K562 (cell line): ENCODE measurements around the gene PODXL. TPM values are rescaled to one million over a fixed set of nuclear protein-coding genes. Genes with fewer than 3 reads are reported as not detected.

Experiments
- BRD9 ChIP-seq: fragments of 450-650 bp; IDR thresholded peaks from 2 replicates; pipeline ENCODE4 v1.6.1; 2018; ENCODE audit warnings: low read depth; ENCODE audit not compliant: partially characterized antibody
- CBX8 ChIP-seq: fragments of 200-600 bp; sonication (generic); IDR thresholded peaks from 2 replicates; pipeline ENCODE4 v1.6.1; 2012; ENCODE audit warnings: borderline replicate concordance, mixed run types, low read depth, mild to moderate bottlenecking, moderate library complexity, mixed read lengths, low read length, control low read depth, inconsistent platforms; ENCODE audit not compliant: poor library complexity, severe bottlenecking; ENCODE audit errors: extremely low read depth
- CHD2 ChIP-seq: IDR thresholded peaks from 2 replicates; pipeline ENCODE4 v1.6.1; 2011; ENCODE audit warnings: low read depth, low read length
- HNRNPL ChIP-seq: fragments of 200-400 bp; formaldehyde crosslinking; IDR thresholded peaks from 2 replicates; pipeline ENCODE4 v1.6.1; 2017; ENCODE audit warnings: low read depth, mild to moderate bottlenecking, low read length
- KLF6 ChIP-seq: fragments of 250-450 bp; sonication (Bioruptor Pico); IDR thresholded peaks from 2 replicates; pipeline ENCODE4 v1.4.0; 2020; ENCODE audit warnings: mild to moderate bottlenecking, moderate library complexity, borderline replicate concordance
- NR3C1 ChIP-seq: sonication (generic); formaldehyde crosslinking; IDR thresholded peaks from 2 replicates; pipeline ENCODE4 v1.8.1; 2022; ENCODE audit warnings: missing genetic modification reagents
- RBM14 ChIP-seq: fragments of 200-400 bp; formaldehyde crosslinking; IDR thresholded peaks from 2 replicates; pipeline ENCODE4 v1.6.1; 2018; ENCODE audit warnings: low read depth, mild to moderate bottlenecking, low read length, moderate library complexity, borderline replicate concordance; ENCODE audit not compliant: insufficient read depth
- U2AF2 ChIP-seq: fragments of 200-400 bp; formaldehyde crosslinking; optimal IDR thresholded peaks from 2 replicates; pipeline ENCODE3; 2017; ENCODE audit warnings: low read depth, mild to moderate bottlenecking, low read length
- ZFP30 ChIP-seq: fragments of 250-450 bp; sonication (Bioruptor Pico); IDR thresholded peaks from 2 replicates; pipeline ENCODE4 v1.8.0; 2022; ENCODE audit warnings: moderate library complexity, mild to moderate bottlenecking, inconsistent platforms, borderline replicate concordance
- ZNF134 ChIP-seq: fragments of 250-450 bp; sonication (Bioruptor Pico); conservative IDR thresholded peaks from 2 replicates; pipeline ENCODE4 v1.4.0; 2020
- ZNF165 ChIP-seq: fragments of 250-450 bp; sonication (Bioruptor Pico); IDR thresholded peaks from 2 replicates; pipeline ENCODE4 v1.4.0; 2020; ENCODE audit warnings: borderline replicate concordance
- ZNF217 ChIP-seq: sonication (generic); formaldehyde crosslinking; IDR thresholded peaks from 2 replicates; pipeline ENCODE4 v1.8.0; 2022; ENCODE audit warnings: mild to moderate bottlenecking, missing genetic modification reagents
- ZNF316 ChIP-seq: fragments of 450-650 bp; IDR thresholded peaks from 2 replicates; pipeline ENCODE4 v1.6.1; 2016
- ZNF583 ChIP-seq: fragments of 250-450 bp; sonication (Bioruptor Pico); IDR thresholded peaks from 2 replicates; pipeline ENCODE4 v1.4.0; 2020
- ZNF780A ChIP-seq: fragments of 250-450 bp; sonication (Bioruptor Pico); IDR thresholded peaks from 2 replicates; pipeline ENCODE4 v1.5.0; 2021; ENCODE audit warnings: mild to moderate bottlenecking
- polyA plus RNA-seq, 8 experiments: library from polyadenylated mRNA; depleted of rRNA in 4 of 8; stranded (reverse) in 5 of 8; unstranded in 3 of 8; fragments of >200 nt; fragmentation: Nextera tagmentation in 2 of 8; fragmentation: Illumina TruSeq in 1 of 8; extraction: Ambion mirVana in 2 of 8; extraction: Trizol in 1 of 8; gene quantifications; 2 replicates each; pipeline versions ENCODE4 v1.2.1 to v1.2.3, GENCODE V29; 2011 to 2014; ENCODE audit warnings: inconsistent platforms in 1 of 8, missing spikeins in 1 of 8
- total RNA-seq, 7 experiments: library from RNA; depleted of rRNA in 6 of 7; stranded (reverse); fragments of >200 nt in 6 of 7; fragmentation: Illumina TruSeq in 2 of 7; extraction: Trizol in 2 of 7; gene quantifications; 2 replicates each; pipeline versions ENCODE4 v1.2.1 to v1.2.3, GENCODE V29; 2011 to 2021; ENCODE audit warnings: low replicate concordance in 1 of 7
- TF ChIP-seq, protein P1 (sequence below): fragments of 450-650 bp; conservative IDR thresholded peaks from 2 replicates; pipeline ENCODE4 v1.6.1; 2016; ENCODE audit warnings: missing genetic modification characterization, low read depth, mild to moderate bottlenecking, control low read depth, missing compliant biosample characterization
- TF ChIP-seq, protein P2 (sequence below): fragments of 450-650 bp; IDR thresholded peaks from 2 replicates; pipeline ENCODE4 v1.6.1; 2016
- TF ChIP-seq, protein P3 (sequence below): fragments of 450-650 bp; IDR thresholded peaks from 2 replicates; pipeline ENCODE4 v1.6.1; 2014; ENCODE audit warnings: low read depth, mild to moderate bottlenecking, moderate library complexity, borderline replicate concordance

PODXL gene
- total and polyA plus RNA-seq, 9 of the 15 experiments (the other 6 are each of a cell fraction or from before 2014, with no cell fraction given) = 0.01 to 0.73 (median 0.07) TPM

DNA sequence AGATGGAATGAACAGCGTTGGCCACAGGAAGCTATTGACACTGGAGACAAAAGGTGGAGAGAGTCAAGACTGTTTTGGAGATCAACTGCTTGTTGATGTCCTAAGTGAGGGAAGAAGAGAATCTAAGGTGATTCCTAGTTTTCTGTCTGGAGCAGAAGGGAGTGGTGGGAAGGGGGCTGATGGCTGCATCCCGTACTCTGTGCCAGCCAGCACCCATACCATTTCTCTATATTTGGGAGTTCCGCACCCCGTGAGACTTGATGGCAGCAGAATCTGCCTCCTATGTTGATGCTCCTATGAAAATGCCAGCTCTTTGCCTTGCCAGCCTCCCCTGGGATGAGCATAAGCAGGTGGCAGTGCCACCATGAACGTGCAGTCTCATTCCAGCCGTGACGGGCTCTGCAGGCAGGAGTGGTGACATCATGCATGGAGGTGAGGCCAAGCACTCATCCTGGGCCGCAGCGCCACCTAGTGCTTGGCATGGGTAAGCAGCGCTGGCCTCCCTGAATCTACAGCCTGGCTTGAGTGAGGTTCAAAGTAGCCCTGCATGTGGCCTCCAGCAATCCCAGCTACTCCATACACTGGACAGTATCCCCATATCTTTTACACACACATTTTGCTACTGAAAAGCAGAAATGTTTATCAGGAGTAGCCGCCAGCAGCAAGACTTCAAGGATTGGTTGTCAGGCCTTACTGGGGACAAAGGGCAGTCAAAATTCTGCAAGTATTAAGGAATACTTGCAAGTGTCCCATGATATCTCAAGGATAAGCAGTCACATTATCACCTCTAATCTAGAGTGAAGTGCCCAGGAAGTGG is 43.0 kb downstream of the PODXL start (continued):
- TF ChIP-seq, protein P1, sequence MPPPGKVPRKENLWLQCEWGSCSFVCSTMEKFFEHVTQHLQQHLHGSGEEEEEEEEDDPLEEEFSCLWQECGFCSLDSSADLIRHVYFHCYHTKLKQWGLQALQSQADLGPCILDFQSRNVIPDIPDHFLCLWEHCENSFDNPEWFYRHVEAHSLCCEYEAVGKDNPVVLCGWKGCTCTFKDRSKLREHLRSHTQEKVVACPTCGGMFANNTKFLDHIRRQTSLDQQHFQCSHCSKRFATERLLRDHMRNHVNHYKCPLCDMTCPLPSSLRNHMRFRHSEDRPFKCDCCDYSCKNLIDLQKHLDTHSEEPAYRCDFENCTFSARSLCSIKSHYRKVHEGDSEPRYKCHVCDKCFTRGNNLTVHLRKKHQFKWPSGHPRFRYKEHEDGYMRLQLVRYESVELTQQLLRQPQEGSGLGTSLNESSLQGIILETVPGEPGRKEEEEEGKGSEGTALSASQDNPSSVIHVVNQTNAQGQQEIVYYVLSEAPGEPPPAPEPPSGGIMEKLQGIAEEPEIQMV (tag) = no peak
- no peak for TF ChIP-seq HNRNPL
- no peak for TF ChIP-seq RBM14
- no peak for TF ChIP-seq CHD2
- no peak for TF ChIP-seq ZNF217
- TF ChIP-seq ZNF583 = no peak
- TF ChIP-seq CBX8 = no peak
- TF ChIP-seq KLF6 (CRISPR knock-in tag) = no peak
- no peak for TF ChIP-seq U2AF2
- TF ChIP-seq, protein P2, sequence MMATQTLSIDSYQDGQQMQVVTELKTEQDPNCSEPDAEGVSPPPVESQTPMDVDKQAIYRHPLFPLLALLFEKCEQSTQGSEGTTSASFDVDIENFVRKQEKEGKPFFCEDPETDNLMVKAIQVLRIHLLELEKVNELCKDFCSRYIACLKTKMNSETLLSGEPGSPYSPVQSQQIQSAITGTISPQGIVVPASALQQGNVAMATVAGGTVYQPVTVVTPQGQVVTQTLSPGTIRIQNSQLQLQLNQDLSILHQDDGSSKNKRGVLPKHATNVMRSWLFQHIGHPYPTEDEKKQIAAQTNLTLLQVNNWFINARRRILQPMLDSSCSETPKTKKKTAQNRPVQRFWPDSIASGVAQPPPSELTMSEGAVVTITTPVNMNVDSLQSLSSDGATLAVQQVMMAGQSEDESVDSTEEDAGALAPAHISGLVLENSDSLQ = 0 out of 2 replicates have a peak, but pooled peaks have one; percentile 24
- no peak for TF ChIP-seq ZFP30 (CRISPR knock-in tag)
- no peak for TF ChIP-seq ZNF134 (CRISPR knock-in tag)
- TF ChIP-seq ZNF780A (CRISPR knock-in tag) = no peak
- TF ChIP-seq, protein P3, sequence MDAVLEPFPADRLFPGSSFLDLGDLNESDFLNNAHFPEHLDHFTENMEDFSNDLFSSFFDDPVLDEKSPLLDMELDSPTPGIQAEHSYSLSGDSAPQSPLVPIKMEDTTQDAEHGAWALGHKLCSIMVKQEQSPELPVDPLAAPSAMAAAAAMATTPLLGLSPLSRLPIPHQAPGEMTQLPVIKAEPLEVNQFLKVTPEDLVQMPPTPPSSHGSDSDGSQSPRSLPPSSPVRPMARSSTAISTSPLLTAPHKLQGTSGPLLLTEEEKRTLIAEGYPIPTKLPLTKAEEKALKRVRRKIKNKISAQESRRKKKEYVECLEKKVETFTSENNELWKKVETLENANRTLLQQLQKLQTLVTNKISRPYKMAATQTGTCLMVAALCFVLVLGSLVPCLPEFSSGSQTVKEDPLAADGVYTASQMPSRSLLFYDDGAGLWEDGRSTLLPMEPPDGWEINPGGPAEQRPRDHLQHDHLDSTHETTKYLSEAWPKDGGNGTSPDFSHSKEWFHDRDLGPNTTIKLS = no peak
- TF ChIP-seq ZNF316 = no peak
- no peak for TF ChIP-seq NR3C1
- no peak for TF ChIP-seq BRD9
- no peak for TF ChIP-seq ZNF165 (CRISPR knock-in tag)
